NCI-H82 (cell line): ENCODE measurements around the gene CTXND2.
A peak's percentile ranks its signal among the peaks of the same experiment; 100 is the strongest.

ENCODE experiments used
- DNase-seq: peaks from one replicate; lab custom pipeline; 2025; lab: John Stamatoyannopoulos, UW

The CTXND2 gene

DNA sequence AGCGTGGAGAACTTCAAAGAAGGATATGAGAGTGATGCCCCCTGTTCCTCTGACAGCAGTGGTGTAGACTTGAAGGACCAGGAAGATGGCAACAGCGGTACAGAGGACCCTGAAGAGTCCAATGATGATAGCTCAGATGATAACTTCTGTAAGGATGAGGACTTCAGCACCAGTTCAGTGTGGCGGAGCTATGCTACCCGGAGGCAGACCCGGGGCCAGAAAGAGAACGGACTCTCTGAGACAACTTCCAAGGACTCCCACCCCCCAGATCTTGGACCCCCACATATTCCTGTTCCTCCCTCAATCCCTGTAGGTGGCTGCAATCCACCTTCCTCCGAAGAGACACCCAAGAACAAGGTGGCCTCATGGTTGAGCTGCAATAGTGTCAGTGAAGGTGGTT lies 73.7 kb downstream of the CTXND2 start:
- no peak for DNase-seq

DNA sequence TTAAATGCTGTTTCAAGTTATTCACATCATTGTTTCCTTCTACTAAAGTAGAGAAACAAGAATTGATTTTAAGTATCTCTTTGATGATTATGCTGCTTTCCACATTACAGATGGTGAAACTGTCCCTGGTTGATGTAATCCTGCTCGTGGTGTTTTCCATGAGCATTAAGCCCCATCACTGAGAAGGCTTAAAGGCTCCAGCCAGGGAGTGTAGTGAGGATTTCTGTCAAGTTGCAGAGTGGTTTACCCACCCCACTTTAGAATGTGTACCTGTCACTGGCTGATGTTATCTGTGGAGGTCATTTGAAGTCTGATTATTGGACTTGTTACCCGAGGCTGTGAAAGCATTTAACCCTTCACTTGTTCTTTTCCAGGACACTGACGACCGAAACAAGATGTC lies 74.8 kb downstream of the CTXND2 start:
- DNase-seq = peak; percentile 80
